ENCODE measurements around the gene ADGRD2. TPM values are rescaled to one million over a fixed set of nuclear protein-coding genes. Genes with fewer than 3 reads are reported as not detected.

Gene ADGRD2
- total RNA-seq, 2 donors from 2014 or later = not detected

GRCh38 chr9:124467410-124468060, 17.3 kb downstream of the ADGRD2 start:
- no peak for DNase-seq (ENCODE audit: low spot score)
- no peak for ATAC-seq (ENCODE audit: insufficient number of reproducible peaks, low FRiP score, low read depth)
- Histone ChIP-seq H3K4me3 (no peak overlapping the region), H3K27ac (no peak overlapping the region), H3K27me3 (replicated peaks; ENCODE audit: insufficient read depth) (no peaks in the 10 kb centered on the region), H3K36me3 (no peaks in the 10 kb centered on the region), H3K4me1 (ENCODE audit: control insufficient read depth in 1 of 2, low read depth in 2 of 2) (no peaks in the 10 kb centered on the region), H3K9me3 (no peaks in the 10 kb centered on the region)
- TF ChIP-seq, protein P1, sequence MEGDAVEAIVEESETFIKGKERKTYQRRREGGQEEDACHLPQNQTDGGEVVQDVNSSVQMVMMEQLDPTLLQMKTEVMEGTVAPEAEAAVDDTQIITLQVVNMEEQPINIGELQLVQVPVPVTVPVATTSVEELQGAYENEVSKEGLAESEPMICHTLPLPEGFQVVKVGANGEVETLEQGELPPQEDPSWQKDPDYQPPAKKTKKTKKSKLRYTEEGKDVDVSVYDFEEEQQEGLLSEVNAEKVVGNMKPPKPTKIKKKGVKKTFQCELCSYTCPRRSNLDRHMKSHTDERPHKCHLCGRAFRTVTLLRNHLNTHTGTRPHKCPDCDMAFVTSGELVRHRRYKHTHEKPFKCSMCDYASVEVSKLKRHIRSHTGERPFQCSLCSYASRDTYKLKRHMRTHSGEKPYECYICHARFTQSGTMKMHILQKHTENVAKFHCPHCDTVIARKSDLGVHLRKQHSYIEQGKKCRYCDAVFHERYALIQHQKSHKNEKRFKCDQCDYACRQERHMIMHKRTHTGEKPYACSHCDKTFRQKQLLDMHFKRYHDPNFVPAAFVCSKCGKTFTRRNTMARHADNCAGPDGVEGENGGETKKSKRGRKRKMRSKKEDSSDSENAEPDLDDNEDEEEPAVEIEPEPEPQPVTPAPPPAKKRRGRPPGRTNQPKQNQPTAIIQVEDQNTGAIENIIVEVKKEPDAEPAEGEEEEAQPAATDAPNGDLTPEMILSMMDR (IDR thresholded peaks at IDR 0.05) = no peak

- H3K27ac ChIP-seq = no peak overlapping the region
- no peaks in the 10 kb centered on the region for H3K27me3 ChIP-seq (replicated peaks; ENCODE audit: insufficient read depth)
- H3K36me3 ChIP-seq = no peaks in the 10 kb centered on the region
- no peak overlapping the region for H3K4me3 ChIP-seq
- TF ChIP-seq, protein P1 (IDR thresholded peaks at IDR 0.05) = no peak
- DNase-seq (ENCODE audit: low spot score) (no peak), ATAC-seq (ENCODE audit: insufficient number of reproducible peaks, low FRiP score, low read depth) (no peak)
- no peaks in the 10 kb centered on the region for H3K4me1 ChIP-seq (ENCODE audit: control insufficient read depth in 1 of 2, low read depth in 2 of 2)
- no peaks in the 10 kb centered on the region for H3K9me3 ChIP-seq
Measured at GRCh38 chr9:124468061-124468740, 17.9 kb downstream of the ADGRD2 start.

DNA sequence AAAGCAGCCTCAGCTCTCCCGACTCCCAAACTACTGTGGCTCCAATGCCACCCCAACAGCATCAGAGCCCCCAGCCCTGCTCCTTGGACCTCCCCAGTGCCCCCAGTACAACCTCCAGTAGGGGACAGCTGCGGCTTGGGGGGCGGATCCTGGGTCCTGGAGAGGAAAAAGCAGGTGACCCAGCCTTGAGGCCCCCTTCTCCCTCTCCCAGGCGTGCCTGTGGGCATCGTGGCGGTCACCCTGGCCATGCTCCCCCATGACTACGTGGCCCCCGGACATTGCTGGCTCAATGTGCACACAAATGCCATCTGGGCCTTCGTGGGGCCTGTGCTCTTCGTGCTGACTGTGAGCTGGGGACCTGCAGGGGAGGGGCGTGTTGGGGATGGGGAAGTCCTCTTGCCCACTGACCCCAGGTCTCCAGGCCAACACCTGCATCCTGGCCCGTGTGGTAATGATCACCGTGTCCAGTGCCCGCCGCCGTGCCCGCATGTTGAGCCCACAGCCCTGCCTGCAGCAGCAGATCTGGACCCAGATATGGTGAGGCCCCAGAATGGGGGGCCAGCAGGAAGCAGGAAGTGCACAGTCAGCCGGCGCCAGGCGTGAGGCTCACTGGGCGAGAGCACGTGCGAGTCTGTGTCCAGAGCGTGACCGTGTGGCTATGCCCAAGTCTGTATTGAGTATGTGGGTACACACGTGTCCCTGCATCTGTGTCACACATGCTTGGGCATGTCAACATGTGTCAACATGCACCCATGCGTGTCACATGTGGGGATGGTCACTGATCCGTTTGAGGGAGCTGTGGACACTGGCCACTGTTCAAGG, 19.0 kb downstream of the ADGRD2 start:
- ATAC-seq (ENCODE audit: insufficient number of reproducible peaks, low FRiP score, low read depth) (no peak), DNase-seq (ENCODE audit: low spot score) (no peak)
- Histone ChIP-seq H3K4me3 (no peak overlapping the region), H3K36me3 (no peaks in the 10 kb centered on the region), H3K27ac (no peak overlapping the region), H3K4me1 (ENCODE audit: control insufficient read depth in 1 of 2, low read depth in 2 of 2) (no peaks in the 10 kb centered on the region), H3K9me3 (no peaks in the 10 kb centered on the region), H3K27me3 (replicated peaks; ENCODE audit: insufficient read depth) (no peaks in the 10 kb centered on the region)
- TF ChIP-seq, protein P1 (IDR thresholded peaks at IDR 0.05) = no peak

DNA sequence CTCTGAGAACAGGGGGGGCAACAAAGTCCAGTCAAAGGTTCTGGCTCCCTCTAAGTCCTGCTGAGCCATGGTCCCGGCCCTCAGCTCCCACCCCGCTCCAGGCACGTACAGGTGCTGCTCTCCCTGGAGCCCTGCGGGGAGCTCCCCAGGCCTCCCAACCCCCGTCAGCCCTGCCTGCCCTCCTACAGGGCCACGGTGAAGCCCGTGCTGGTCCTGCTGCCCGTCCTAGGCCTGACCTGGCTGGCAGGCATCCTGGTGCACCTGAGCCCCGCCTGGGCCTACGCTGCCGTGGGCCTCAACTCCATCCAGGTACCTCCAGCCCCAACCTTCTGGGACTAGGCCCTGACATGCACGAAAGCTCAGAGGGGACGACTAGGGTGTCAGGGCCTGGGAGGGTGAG, 20.1 kb downstream of the ADGRD2 start:
- Histone ChIP-seq H3K4me1 (ENCODE audit: control insufficient read depth in 1 of 2, low read depth in 2 of 2) (no peaks in the 10 kb centered on the region), H3K4me3 (no peak overlapping the region), H3K27me3 (replicated peaks; ENCODE audit: insufficient read depth) (no peaks in the 10 kb centered on the region), H3K36me3 (no peaks in the 10 kb centered on the region), H3K9me3 (no peaks in the 10 kb centered on the region), H3K27ac (no peak overlapping the region)
- TF ChIP-seq, protein P1 (IDR thresholded peaks at IDR 0.05) = no peak
- ATAC-seq (ENCODE audit: insufficient number of reproducible peaks, low FRiP score, low read depth) (no peak), DNase-seq (ENCODE audit: low spot score) (no peak)

GRCh38 chr9:124470726-124471125, 20.5 kb downstream of the ADGRD2 start:
- no peaks in the 10 kb centered on the region for H3K9me3 ChIP-seq
- H3K27ac ChIP-seq = no peak overlapping the region
- TF ChIP-seq, protein P1 (IDR thresholded peaks at IDR 0.05) = no peak
- H3K36me3 ChIP-seq = no peaks in the 10 kb centered on the region
- DNase-seq (ENCODE audit: low spot score) (no peak), ATAC-seq (ENCODE audit: insufficient number of reproducible peaks, low FRiP score, low read depth) (no peak)
- no peak overlapping the region for H3K4me3 ChIP-seq
- no peaks in the 10 kb centered on the region for H3K4me1 ChIP-seq (ENCODE audit: control insufficient read depth in 1 of 2, low read depth in 2 of 2)
- H3K27me3 ChIP-seq (replicated peaks; ENCODE audit: insufficient read depth) = no peaks in the 10 kb centered on the region

Measured in thoracic aorta (tissue), 2 donors.